ENCODE results near the gene OR51F2. TPM values are rescaled to one million over a fixed set of nuclear protein-coding genes. Genes with fewer than 3 reads are reported as not detected.
"Not testable (repeated sequence)": the region's sequence is repeated elsewhere in the genome, so short reads cannot be mapped to it uniquely, and the experiment has no call there.

The OR51F2 gene
- total RNA-seq, result not detected

DNA sequence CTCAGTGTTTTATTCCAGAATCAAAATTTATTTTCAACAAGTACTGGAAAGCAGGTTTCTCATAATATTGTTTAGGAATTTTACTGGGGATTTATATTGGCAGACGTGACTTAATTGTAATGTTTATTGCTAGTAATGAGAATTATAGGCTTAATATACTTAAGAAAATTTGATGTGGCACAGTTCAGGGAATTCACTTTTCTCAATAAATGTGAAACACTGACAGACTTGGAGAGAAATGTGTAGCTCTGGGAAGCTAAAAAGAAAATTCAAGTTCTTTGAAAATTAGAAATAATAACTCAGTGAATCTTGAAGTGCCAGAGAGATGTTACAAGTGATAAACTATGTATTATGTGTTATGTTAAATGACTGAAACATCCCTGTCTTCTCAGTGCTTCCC lies at the start of gene OR51F2:
TSS of gene OR51F2 (plus strand) at position 301 of the 400 bp plus-strand sequence. CDS start 101 bp downstream, outside the sequence.
- POLR2A ChIA-PET, result no interaction called here

DNA sequence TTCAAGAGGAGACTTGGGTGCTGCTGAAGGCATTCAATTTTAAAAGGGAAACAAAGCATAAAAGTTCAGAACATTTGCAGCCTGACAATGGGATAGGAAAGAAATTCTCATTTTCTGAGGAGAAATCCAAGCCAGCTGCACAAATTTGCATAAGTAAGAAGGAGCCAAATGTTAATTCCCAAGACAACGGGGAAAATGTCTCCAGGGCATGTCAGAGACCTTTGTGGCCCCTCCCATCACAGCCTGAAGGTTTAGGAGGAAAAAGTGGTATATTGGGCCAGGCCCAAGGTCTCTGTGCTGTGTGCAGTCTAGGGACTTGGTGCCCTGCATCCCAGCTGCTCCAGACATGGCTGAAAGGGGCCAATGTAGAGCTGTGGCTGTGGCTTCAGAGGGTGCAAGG lies 38.7 kb upstream of the OR51F2 start:
- ChIA-PET POLR2A (no interaction called here), CTCF (no interaction called here)

More for the DNA sequence above, at the start of gene OR51F2:
- CTCF ChIA-PET, result no interaction called here

- POLR2A ChIA-PET, result no interaction called here
- CTCF ChIA-PET, result no interaction called here
These were observed 23.9 kb upstream of the OR51F2 start for GRCh38 chr11:4797206-4797605.

GRCh38 chr11:4798427-4799183 lies 22.5 kb upstream of the OR51F2 start:
- CTCF ChIA-PET, result no interaction called here
- POLR2A ChIA-PET, result no interaction called here

DNA sequence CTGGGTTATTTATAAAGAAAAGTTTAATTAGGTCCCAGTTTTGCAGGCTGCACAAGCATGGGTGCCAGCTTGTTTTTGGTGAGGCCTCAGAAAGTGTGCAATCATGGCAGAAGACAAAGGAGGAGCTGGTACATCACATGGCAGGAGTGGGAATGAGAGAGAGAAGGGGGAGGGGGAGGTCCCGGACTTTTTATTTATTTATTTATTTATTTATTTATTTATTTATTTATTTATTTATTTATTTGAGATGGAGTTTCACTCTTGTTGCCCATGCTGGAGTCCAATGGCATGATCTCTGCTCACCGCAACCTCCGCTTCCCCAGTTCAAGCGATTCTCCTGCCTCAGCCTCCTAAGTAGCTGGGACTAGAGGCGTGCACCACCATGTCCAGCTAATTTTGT lies 19.8 kb upstream of the OR51F2 start:
- CTCF ChIA-PET, POLR2A ChIA-PET: not testable (repeated sequence)

- ChIA-PET POLR2A (no interaction called here), CTCF (interaction anchor here (0.7 kb wide), 1 partner anchor 177 kb away, joined by 3 read pairs; no protein-coding TSS in a partner anchor)
These were observed 16.8 kb upstream of the OR51F2 start, which contains the start of gene OR52R1 for GRCh38 chr11:4804280-4804679. TSS of gene OR52R1 (minus strand) at chr11:4804380. CDS start at chr11:4804380, 0 bp downstream.

DNA sequence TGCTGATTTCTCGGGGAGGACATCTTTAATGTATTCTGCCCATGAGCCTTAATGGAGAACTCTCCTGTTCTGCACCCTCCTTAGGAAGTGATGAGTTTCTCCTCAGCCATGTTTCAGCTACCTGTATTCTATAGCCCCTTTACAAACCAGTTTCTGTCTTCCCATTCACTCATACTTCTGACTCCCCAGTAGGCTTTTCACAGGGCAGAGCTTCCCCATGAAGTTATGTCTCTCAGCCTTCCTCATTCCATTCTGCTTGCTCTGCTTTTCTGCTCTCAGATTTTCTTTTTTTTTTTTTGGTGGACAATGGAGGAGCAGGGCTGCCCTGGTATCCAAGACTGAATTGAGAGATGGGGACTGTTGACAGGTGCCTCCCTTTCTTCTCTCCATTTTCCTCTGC lies 12.6 kb upstream of the OR51F2 start:
- CTCF ChIA-PET, result no interaction called here
- POLR2A ChIA-PET, result no interaction called here

DNA sequence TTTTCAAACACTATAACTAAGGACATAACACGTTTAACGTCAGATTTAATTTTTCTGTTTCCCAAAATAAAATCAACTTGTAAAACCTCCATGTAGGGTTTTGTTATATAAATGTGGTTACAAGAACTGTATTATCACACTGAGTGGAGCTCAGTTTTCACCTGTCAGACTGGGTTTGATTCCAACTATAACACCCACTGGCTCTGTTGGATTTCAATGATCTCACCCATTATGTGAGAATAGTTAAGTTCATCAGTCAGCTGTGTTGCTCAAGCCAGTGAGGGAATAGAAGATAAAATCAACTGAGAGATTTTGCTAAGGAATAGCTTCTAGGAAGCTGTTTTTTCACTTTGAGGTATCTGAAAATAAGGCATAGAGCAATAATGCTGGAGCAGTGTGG lies 11.9 kb upstream of the OR51F2 start:
- CTCF ChIA-PET, result no interaction called here
- POLR2A ChIA-PET, result no interaction called here

DNA sequence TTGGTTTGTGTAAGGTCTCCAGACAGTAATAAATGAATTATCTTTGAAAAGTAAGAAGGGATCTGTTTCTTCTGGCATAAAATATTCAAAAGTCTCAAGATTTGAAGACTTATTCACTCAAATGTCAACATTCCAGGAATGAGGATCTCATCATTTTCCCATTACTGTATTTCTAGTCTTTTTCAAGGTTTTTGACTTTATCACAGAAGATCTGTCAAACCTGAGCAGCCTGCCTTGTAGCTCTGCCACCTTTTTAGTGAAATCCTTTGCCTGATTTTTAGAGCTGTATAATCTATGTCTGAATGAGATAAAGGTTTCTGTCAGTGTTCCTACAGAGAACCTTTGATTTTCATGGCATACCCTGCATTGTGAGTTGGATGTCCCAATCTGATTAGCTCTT lies 4.0 kb downstream of the OR51F2 start:
- ChIA-PET POLR2A (no interaction called here), CTCF (interaction anchor here (0.6 kb wide), 1 partner anchor 10 kb away, joined by 3 read pairs; no protein-coding TSS in a partner anchor)

DNA sequence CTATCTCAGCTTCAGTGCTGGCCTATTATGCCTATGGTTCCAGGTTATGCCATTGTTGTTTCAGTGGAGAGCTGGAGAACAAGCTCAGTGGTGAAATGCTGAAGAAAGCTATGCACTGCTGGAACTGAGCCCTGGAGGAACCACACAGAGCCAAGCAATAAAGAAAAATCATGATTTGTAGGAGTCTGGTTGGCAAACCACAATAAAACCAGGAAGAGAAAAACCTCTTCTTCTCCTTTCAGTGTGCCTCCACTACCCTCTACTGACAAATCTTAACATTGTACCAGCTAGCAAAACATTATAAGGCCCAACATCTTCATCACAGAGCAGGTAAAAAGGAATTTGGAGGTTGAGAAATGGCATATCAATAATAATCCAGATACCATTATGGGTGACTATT lies 5.3 kb downstream of the OR51F2 start:
- POLR2A ChIA-PET, result no interaction called here
- CTCF ChIA-PET, result no interaction called here

DNA sequence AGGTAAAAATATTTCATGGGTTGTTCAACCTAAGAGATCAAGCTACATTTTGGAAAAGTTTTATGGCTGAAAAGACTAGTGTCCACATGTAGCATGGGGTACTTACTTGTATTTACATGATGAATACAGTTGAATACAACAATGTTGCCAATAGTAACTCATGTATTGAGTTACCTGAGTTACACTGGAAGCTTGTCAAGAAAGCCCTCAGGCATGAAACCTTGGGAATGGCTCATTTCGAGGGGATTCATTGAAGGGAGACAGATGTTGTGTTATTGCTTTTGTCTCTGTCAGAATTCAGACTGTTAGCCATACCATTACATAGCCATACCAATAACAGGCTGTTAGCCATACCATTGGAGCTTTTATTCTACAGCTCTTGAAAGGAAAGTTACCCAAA lies 9.2 kb downstream of the OR51F2 start:
- CTCF ChIA-PET, result no interaction called here

GRCh38 chr11:4830909-4831308 lies 9.8 kb downstream of the OR51F2 start:
- POLR2A ChIA-PET, result no interaction called here
- CTCF ChIA-PET, result no interaction called here

More for the DNA sequence above, 9.2 kb downstream of the OR51F2 start:
- POLR2A ChIA-PET, result no interaction called here

- CTCF ChIA-PET, result no interaction called here
- POLR2A ChIA-PET, result no interaction called here
These were observed 18.9 kb downstream of the OR51F2 start for GRCh38 chr11:4839851-4840549.

- CTCF ChIA-PET, result no interaction called here
These were observed 27.9 kb downstream of the OR51F2 start, which contains the start of gene OR51S1 for GRCh38 chr11:4848908-4849532. TSS of gene OR51S1 (minus strand) at chr11:4849208. CDS start at chr11:4849208, 0 bp downstream.

GRCh38 chr11:4851033-4851432 lies 29.9 kb downstream of the OR51F2 start:
- CTCF ChIA-PET, result no interaction called here
- POLR2A ChIA-PET, result no interaction called here

More at GRCh38 chr11:4848908-4849532, 27.9 kb downstream of the OR51F2 start, which contains the start of gene OR51S1:
- POLR2A ChIA-PET, result no interaction called here

DNA sequence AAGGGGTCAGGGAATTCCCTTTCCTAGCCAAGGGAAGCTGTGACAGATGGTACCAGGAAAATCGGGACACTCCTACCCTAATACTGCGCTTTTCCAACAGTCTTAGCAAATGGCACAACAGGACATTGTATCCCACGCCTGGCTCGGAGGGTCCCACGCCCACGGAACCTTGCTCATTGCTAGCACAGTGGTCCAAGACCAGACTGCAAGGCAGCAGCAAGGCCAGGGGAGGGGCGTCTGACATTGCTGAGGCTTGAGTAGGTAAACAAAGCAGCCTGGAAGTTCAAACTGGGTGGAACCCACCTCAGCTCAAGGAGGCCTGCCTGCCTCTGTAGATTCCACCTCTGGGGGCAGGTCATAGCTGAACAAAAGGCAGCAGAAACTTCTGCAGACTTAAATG lies 33.2 kb downstream of the OR51F2 start:
- POLR2A ChIA-PET, CTCF ChIA-PET: not testable (repeated sequence)

DNA sequence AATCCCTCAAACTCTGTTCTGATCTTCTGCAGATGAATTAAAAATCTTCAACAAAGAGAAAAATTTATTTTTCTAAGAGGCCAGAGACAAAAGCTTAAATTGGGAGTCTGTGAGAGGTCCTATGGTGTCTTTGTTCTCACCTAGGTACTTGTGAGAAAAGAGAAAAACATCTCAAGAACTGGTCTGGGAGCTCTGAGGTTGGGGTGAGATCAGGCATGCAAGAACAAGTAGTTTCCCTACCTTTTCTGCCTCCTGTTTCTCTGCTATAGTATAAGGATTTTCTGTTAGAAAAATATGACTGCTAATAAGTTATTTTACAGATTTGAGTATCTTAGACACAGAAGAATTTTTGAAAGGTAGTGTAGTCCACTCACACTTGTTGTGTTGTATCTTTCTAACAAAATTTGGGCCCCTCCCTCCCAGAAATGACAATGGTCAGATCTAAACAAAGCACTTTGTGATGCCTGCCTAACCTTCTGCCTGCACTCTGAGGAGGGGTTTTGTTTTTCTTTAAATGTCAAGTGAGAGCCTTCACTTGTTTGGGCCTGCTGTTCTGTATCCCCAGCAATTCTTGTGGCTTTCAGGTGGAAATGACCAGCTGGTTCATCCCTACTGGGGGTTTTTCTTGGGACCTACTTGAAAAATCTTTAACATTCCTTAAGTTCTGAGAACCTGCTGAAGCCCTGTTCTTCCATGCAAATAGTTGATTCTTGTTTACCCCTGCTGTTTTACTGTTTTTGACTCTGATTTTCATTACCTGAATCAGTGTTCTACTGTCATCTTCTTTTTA lies 41.5 kb downstream of the OR51F2 start:
- CTCF ChIA-PET, result no interaction called here
- POLR2A ChIA-PET, result no interaction called here

DNA sequence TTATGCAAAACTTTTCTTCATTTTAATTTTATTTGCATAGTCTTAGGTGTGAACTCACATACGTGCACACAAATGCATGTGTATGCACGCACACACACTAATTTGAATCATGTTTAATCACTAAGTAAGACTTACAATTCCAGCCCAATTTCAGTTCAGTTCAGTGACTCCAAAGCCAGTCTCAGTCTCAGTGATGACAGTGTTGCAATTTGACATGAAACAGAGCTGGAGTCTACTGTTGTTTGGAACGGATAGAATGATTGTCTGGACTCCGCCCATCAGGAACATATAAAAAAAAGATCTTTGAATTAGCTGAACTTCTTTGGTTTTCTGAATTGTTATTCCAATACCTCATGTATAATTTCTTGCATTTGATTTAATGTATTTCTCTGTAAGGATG lies 42.8 kb downstream of the OR51F2 start:
- CTCF ChIA-PET, result no interaction called here
- POLR2A ChIA-PET, result no interaction called here

DNA sequence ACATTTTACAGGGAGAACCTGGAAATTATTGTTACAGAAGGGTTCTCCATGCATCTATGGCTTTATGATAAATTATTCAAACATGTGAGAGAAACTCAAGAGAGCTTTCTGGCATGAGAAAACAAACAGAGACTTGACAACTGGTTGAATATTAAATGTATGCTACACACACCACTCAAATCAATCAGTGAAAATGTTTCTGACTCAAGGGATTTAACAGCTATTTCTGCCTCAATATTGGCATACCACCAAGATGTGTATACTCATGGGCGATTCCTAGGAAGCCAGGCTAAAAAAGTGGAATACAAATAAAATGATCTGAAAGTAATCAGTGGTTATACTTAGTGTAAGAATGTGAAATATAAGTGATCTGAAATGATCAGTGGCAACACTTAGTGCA lies 44.7 kb downstream of the OR51F2 start:
- ChIA-PET CTCF (no interaction called here), POLR2A (no interaction called here)

Measured in activated CD8-positive, alpha-beta memory T cell treated with anti-CD3 and anti-CD28 coated beads for 36 hours (primary cell).